Vagina (tissue), 2 donors: ENCODE results near the gene ZNF527.
"Not testable (repeated sequence)": the region's sequence is repeated elsewhere in the genome, so short reads cannot be mapped to it uniquely, and the experiment has no call there.

Source experiments
- POLR2AphosphoS5 ChIP-seq, 2 donors: sonication (generic); formaldehyde crosslinking; IDR thresholded peaks; one replicate each; pipeline ENCODE4 v1.9.0; 2017; ENCODE audit warnings: antibody characterized with exemption in 2 of 2, mild to moderate bottlenecking in 2 of 2, low read depth in 1 of 2; ENCODE audit not compliant: insufficient read depth in 1 of 2
- TF ChIP-seq, protein P1 (sequence below), 3 experiments: fragments of 450-650 bp in 2 of 3; fragments of 200-600 bp in 1 of 3; sonication (generic) in 1 of 3; IDR thresholded peaks; one replicate each; pipeline ENCODE4 v1.5.1; 2017 to 2019; ENCODE audit warnings: antibody characterized with exemption in 3 of 3, mild to moderate bottlenecking in 2 of 3, moderate library complexity in 2 of 3

DNA sequence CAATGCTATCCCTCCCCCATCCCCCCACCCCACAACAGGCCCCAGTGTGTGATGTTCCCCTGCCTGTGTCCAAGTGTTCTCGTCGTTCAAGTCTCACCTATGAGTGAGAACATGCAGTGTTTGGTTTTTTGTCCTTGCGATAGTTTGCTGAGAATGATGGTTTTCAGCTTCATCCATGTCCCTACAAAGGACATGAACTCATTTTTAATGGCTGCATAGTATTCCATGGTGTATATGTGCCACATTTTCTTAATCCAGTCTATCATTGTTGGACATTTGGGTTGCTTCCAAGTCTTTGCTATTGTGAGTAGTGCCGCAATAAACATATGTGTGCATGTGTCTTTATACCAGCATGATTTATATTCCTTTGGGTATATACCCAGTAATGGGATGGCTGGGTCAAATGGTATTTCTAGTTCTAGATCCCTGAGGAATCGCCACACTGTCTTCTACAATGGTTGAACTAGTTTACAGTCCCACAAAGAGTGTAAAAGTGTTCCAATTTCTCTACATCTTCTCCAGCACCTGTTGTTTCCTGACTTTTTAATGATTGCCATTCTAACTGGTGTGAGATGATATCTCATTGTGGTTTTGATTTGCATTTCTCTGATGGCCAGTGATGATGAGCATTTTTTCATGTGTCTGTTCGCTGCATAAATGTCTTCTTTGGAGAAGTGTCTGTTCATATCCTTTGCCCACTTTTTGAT lies 35.4 kb downstream of the ZNF527 start:
- TF ChIP-seq POLR2AphosphoS5 (IDR thresholded peaks at IDR 0.05; ENCODE audit: insufficient read depth in 1 of 2, low read depth in 1 of 2), result not testable (repeated sequence)
- TF ChIP-seq, protein P1, sequence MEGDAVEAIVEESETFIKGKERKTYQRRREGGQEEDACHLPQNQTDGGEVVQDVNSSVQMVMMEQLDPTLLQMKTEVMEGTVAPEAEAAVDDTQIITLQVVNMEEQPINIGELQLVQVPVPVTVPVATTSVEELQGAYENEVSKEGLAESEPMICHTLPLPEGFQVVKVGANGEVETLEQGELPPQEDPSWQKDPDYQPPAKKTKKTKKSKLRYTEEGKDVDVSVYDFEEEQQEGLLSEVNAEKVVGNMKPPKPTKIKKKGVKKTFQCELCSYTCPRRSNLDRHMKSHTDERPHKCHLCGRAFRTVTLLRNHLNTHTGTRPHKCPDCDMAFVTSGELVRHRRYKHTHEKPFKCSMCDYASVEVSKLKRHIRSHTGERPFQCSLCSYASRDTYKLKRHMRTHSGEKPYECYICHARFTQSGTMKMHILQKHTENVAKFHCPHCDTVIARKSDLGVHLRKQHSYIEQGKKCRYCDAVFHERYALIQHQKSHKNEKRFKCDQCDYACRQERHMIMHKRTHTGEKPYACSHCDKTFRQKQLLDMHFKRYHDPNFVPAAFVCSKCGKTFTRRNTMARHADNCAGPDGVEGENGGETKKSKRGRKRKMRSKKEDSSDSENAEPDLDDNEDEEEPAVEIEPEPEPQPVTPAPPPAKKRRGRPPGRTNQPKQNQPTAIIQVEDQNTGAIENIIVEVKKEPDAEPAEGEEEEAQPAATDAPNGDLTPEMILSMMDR (IDR thresholded peaks at IDR 0.05), result not testable (repeated sequence)
